HG03520 (cell line): ENCODE measurements around the gene GALNT18.

Source experiments
- ATAC-seq: cut with Tn5 transposase; IDR thresholded peaks from one replicate; pipeline ENCODE4 v1.9.1; 2021; ENCODE audit warnings: mild to moderate bottlenecking, moderate library complexity; ENCODE audit not compliant: unreplicated experiment

The GALNT18 gene

GRCh38 chr11:11588891-11589290 lies 32.9 kb downstream of the GALNT18 start:
- ATAC-seq = no peak

- no peak for ATAC-seq
Observed at GRCh38 chr11:11588243-11588642, 33.6 kb downstream of the GALNT18 start.

- ATAC-seq = no peak
Observed at GRCh38 chr11:11587122-11587521, 34.7 kb downstream of the GALNT18 start.

GRCh38 chr11:11586465-11586864 lies 35.3 kb downstream of the GALNT18 start:
- ATAC-seq = no peak

- ATAC-seq = no peak
Observed at GRCh38 chr11:11584937-11585336, 36.9 kb downstream of the GALNT18 start.

GRCh38 chr11:11584530-11584810 lies 37.3 kb downstream of the GALNT18 start:
- ATAC-seq = no peak

GRCh38 chr11:11583801-11584529 lies 37.8 kb downstream of the GALNT18 start:
- no peak for ATAC-seq

GRCh38 chr11:11582011-11582701 lies 39.6 kb downstream of the GALNT18 start:
- ATAC-seq = no peak

- ATAC-seq = no peak
Observed at GRCh38 chr11:11581481-11581880, 40.3 kb downstream of the GALNT18 start.

- no peak for ATAC-seq
Observed at GRCh38 chr11:11580841-11581411, 40.9 kb downstream of the GALNT18 start.

- no peak for ATAC-seq
Observed at GRCh38 chr11:11580012-11580411, 41.8 kb downstream of the GALNT18 start.

- ATAC-seq = no peak
Observed at GRCh38 chr11:11579012-11579988, 42.5 kb downstream of the GALNT18 start.

- ATAC-seq = no peak
Observed at GRCh38 chr11:11577932-11578911, 43.6 kb downstream of the GALNT18 start.

GRCh38 chr11:11577251-11577855 lies 44.5 kb downstream of the GALNT18 start:
- ATAC-seq = no peak

GRCh38 chr11:11574373-11575287 lies 47.2 kb downstream of the GALNT18 start:
- ATAC-seq = no peak

- ATAC-seq = no peak
Observed at GRCh38 chr11:11572386-11572785, 49.4 kb downstream of the GALNT18 start.

GRCh38 chr11:11571893-11572292 lies 49.9 kb downstream of the GALNT18 start:
- no peak for ATAC-seq

- no peak for ATAC-seq
Observed at GRCh38 chr11:11570823-11571222, 51.0 kb downstream of the GALNT18 start.
